ENCODE measurements around the gene MESP1.
"Not testable (repeated sequence)": the region's sequence is repeated elsewhere in the genome, so short reads cannot be mapped to it uniquely, and the experiment has no call there.

The MESP1 gene

GRCh38 chr15:89784686-89784960 lies 33.6 kb upstream of the MESP1 start:
- no peaks in the 10 kb centered on the region for H3K36me3 ChIP-seq (ENCODE audit: insufficient read depth)
- no peaks in the 10 kb centered on the region for H3K79me2 ChIP-seq (ENCODE audit: insufficient read depth, low read depth)
- H3K4me3 ChIP-seq (IDR thresholded peaks at IDR 0.05; ENCODE audit: insufficient read depth, low read depth, low read length): no peak overlapping the region
- no peaks in the 10 kb centered on the region for H3K27me3 ChIP-seq (ENCODE audit: insufficient read depth, low read depth)
- H4K20me1 ChIP-seq (ENCODE audit: insufficient read depth): no peaks in the 10 kb centered on the region
- no peak overlapping the region for H3K9ac ChIP-seq
- no peak overlapping the region for H2AFZ ChIP-seq (ENCODE audit: low read depth)
- peaks cover 35% of the 10 kb centered on the region for H3K4me1 ChIP-seq (ENCODE audit: low read depth, poor library complexity, severe bottlenecking)
- TF ChIP-seq, protein P1, sequence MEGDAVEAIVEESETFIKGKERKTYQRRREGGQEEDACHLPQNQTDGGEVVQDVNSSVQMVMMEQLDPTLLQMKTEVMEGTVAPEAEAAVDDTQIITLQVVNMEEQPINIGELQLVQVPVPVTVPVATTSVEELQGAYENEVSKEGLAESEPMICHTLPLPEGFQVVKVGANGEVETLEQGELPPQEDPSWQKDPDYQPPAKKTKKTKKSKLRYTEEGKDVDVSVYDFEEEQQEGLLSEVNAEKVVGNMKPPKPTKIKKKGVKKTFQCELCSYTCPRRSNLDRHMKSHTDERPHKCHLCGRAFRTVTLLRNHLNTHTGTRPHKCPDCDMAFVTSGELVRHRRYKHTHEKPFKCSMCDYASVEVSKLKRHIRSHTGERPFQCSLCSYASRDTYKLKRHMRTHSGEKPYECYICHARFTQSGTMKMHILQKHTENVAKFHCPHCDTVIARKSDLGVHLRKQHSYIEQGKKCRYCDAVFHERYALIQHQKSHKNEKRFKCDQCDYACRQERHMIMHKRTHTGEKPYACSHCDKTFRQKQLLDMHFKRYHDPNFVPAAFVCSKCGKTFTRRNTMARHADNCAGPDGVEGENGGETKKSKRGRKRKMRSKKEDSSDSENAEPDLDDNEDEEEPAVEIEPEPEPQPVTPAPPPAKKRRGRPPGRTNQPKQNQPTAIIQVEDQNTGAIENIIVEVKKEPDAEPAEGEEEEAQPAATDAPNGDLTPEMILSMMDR (conservative IDR thresholded peaks at IDR 0.05; ENCODE audit: low read depth, low read length): no peak
- no peak overlapping the region for H3K27ac ChIP-seq
- H3K4me2 ChIP-seq: no peak overlapping the region

DNA sequence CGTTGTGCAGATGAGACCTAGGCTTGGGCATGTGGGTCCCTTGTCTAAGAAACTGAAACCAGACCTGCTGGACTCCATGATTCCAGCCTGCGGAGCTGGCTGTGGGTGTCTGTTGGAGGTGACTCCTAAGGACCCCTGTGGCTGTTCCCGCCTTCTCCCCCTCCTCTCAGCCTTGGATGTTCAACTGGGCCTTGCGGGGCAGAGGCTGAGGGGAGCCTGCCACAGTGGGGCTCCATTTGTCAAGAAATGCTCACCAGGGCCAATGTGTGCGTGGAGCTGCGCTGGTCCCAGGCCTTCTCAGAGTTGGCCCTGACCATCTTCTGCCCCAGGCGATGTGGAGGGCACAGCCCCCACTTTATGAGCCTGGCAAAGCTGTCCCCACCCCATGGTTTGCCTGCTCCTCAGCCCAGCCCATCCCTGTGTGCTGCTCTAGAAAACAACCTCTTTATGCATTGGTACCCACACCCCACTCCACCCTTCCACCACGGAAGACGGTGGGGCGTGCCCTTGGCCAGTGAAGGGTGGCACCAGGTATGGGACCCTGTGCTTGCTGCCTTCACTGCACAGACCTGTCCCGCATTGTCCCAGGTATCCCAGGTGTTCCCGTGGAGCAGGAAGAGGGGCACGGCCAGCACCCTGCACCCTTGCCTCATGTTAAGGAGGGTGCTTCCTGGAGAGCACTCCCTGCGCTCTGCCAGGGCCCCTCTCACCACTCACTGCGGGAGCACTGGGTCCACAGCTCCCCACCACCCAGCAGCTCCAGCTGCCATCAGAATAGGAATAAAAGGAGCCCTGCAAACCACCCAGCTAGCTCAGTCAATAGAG lies 33.0 kb upstream of the MESP1 start:
- no peaks in the 10 kb centered on the region for H3K27me3 ChIP-seq (ENCODE audit: insufficient read depth, low read depth)

GRCh38 chr15:89783111-89783860 lies 32.2 kb upstream of the MESP1 start:
- Histone ChIP-seq H3K79me2 (ENCODE audit: insufficient read depth, low read depth) (no peaks in the 10 kb centered on the region), H3K27ac (no peak overlapping the region), H3K4me2 (no peak overlapping the region), H3K4me3 (IDR thresholded peaks at IDR 0.05; ENCODE audit: insufficient read depth, low read depth, low read length) (no peak overlapping the region), H3K27me3 (ENCODE audit: insufficient read depth, low read depth) (no peaks in the 10 kb centered on the region), H2AFZ (ENCODE audit: low read depth) (no peak overlapping the region), H4K20me1 (ENCODE audit: insufficient read depth) (no peaks in the 10 kb centered on the region), H3K9ac (no peak overlapping the region), H3K4me1 (ENCODE audit: low read depth, poor library complexity, severe bottlenecking) (peaks cover 48% of the 10 kb centered on the region), H3K36me3 (ENCODE audit: insufficient read depth) (no peaks in the 10 kb centered on the region)
- TF ChIP-seq, protein P1 (conservative IDR thresholded peaks at IDR 0.05; ENCODE audit: low read depth, low read length): no peak

More for the DNA sequence above, 33.0 kb upstream of the MESP1 start:
- no peaks in the 10 kb centered on the region for H4K20me1 ChIP-seq (ENCODE audit: insufficient read depth)
- H3K4me1 ChIP-seq (ENCODE audit: low read depth, poor library complexity, severe bottlenecking): peaks cover 40% of the 10 kb centered on the region
- no peak overlapping the region for H3K4me2 ChIP-seq
- H3K4me3 ChIP-seq (IDR thresholded peaks at IDR 0.05; ENCODE audit: insufficient read depth, low read depth, low read length): no peak overlapping the region
- TF ChIP-seq, protein P1 (conservative IDR thresholded peaks at IDR 0.05; ENCODE audit: low read depth, low read length): no peak
- no peak overlapping the region for H3K9ac ChIP-seq
- H3K79me2 ChIP-seq (ENCODE audit: insufficient read depth, low read depth): no peaks in the 10 kb centered on the region
- H3K27ac ChIP-seq: no peak overlapping the region
- H2AFZ ChIP-seq (ENCODE audit: low read depth): no peak overlapping the region
- no peaks in the 10 kb centered on the region for H3K36me3 ChIP-seq (ENCODE audit: insufficient read depth)

- not testable (repeated sequence) for H3K4me3 ChIP-seq (IDR thresholded peaks at IDR 0.05; ENCODE audit: insufficient read depth, low read depth, low read length); H3K9ac ChIP-seq; H3K36me3 ChIP-seq (ENCODE audit: insufficient read depth); H3K79me2 ChIP-seq (ENCODE audit: insufficient read depth, low read depth); H2AFZ ChIP-seq (ENCODE audit: low read depth); H3K27me3 ChIP-seq (ENCODE audit: insufficient read depth, low read depth); H4K20me1 ChIP-seq (ENCODE audit: insufficient read depth)
- peaks cover 49% of the 10 kb centered on the region for H3K4me1 ChIP-seq (ENCODE audit: low read depth, poor library complexity, severe bottlenecking)
- H3K4me2 ChIP-seq: peak overlapping the region; percentile 65; the same call in 1 of the 2 replicates
- peak overlapping the region; percentile 91; the same call in 1 of the 2 replicates for H3K27ac ChIP-seq
Measured at GRCh38 chr15:89782619-89782950, 31.5 kb upstream of the MESP1 start.

Data from KMS-11 (cell line).